Skin epidermis (tissue), 12 donors: ENCODE measurements around the gene CINP.

Experiments used
- H3K27ac ChIP-seq, 21 experiments: fragments of 200-600 bp; sonication (generic) in 11 of 21; one replicate each; pipeline ENCODE4 v1.5.0; 2020; ENCODE audit warnings: mild to moderate bottlenecking in 3 of 21, inconsistent platforms in 2 of 21, moderate library complexity in 2 of 21
- H3K4me3 ChIP-seq, 7 experiments: fragments of 200-600 bp; sonication (generic) in 2 of 7; one replicate each; pipeline ENCODE4 v1.5.0; 2020; ENCODE audit warnings: inconsistent platforms in 2 of 7, mild to moderate bottlenecking in 2 of 7, moderate library complexity in 1 of 7

The CINP gene

GRCh38 chr14:102325791-102326345 lies 36.8 kb downstream of the CINP start:
- no peak overlapping the region for H3K4me3 ChIP-seq
- H3K27ac ChIP-seq: no peak overlapping the region

GRCh38 chr14:102323102-102323501 lies 39.6 kb downstream of the CINP start:
- H3K27ac ChIP-seq: no peak overlapping the region
- no peak overlapping the region for H3K4me3 ChIP-seq

GRCh38 chr14:102321456-102322422 lies 41.0 kb downstream of the CINP start:
- peak overlapping the region in 4 of 21 experiments; percentile 7 to 92 (median 17) for H3K27ac ChIP-seq
- H3K4me3 ChIP-seq: no peak overlapping the region

GRCh38 chr14:102320671-102321455 lies 41.8 kb downstream of the CINP start:
- H3K4me3 ChIP-seq: peak overlapping the region in 4 of 7 experiments; percentile 56 to 77 (median 72)
- peak overlapping the region in 10 of 21 experiments; percentile 84 to 96 (median 90) for H3K27ac ChIP-seq

GRCh38 chr14:102320033-102320660 lies 42.5 kb downstream of the CINP start:
- H3K4me3 ChIP-seq: peak overlapping the region; percentile 56 to 77 (median 74)
- H3K27ac ChIP-seq: peak overlapping the region; percentile 67 to 96 (median 87)

GRCh38 chr14:102319351-102320032 lies 43.2 kb downstream of the CINP start, which contains the start of gene ZNF839:
TSS of gene ZNF839 (plus strand) at chr14:102319746. CDS start at chr14:102319766, 20 bp downstream.
- H3K4me3 ChIP-seq: peak within 1 kb of the TSS; percentile 56 to 77 (median 74)

GRCh38 chr14:102318781-102319276 lies 43.9 kb downstream of the CINP start:
- Histone ChIP-seq H3K27ac (peak overlapping the region in 18 of 21 experiments; percentile 81 to 96 (median 87)), H3K4me3 (peak overlapping the region; percentile 56 to 77 (median 74))

More at GRCh38 chr14:102319351-102320032, 43.2 kb downstream of the CINP start, which contains the start of gene ZNF839:
- H3K27ac ChIP-seq: peak within 1 kb of the TSS; percentile 67 to 96 (median 87)

GRCh38 chr14:102317564-102318248 lies 45.0 kb downstream of the CINP start:
- H3K27ac ChIP-seq: peak overlapping the region in 19 of 21 experiments; percentile 5 to 82 (median 69)

GRCh38 chr14:102316743-102317563 lies 45.7 kb downstream of the CINP start:
- peak overlapping the region; percentile 45 to 59 (median 49) for H3K4me3 ChIP-seq
- H3K27ac ChIP-seq: peak overlapping the region in 19 of 21 experiments; percentile 7 to 82 (median 72)

More at GRCh38 chr14:102317564-102318248, 45.0 kb downstream of the CINP start:
- peak overlapping the region; percentile 45 to 59 (median 49) for H3K4me3 ChIP-seq

GRCh38 chr14:102316338-102316742 lies 46.4 kb downstream of the CINP start:
- H3K4me3 ChIP-seq: peak overlapping the region; percentile 45 to 59 (median 49)
- H3K27ac ChIP-seq: peak overlapping the region in 18 of 21 experiments; percentile 7 to 79 (median 70)

GRCh38 chr14:102315121-102315520 lies 47.6 kb downstream of the CINP start:
- Histone ChIP-seq H3K27ac (no peak overlapping the region), H3K4me3 (no peak overlapping the region)

GRCh38 chr14:102314242-102315011 lies 48.3 kb downstream of the CINP start:
- Histone ChIP-seq H3K27ac (peak overlapping the region in 8 of 21 experiments; percentile 7 to 63 (median 37)), H3K4me3 (peak overlapping the region; percentile 22 to 49 (median 42))

- peak within 1 kb of the TSS in 20 of 21 experiments; percentile 2 to 84 (median 69) for H3K27ac ChIP-seq
- peak within 1 kb of the TSS; percentile 56 to 92 (median 71) for H3K4me3 ChIP-seq
Observed at GRCh38 chr14:102304611-102305506, 57.8 kb downstream of the CINP start, which contains the start of gene MOK. TSS of gene MOK (minus strand) at chr14:102305164. CDS start at chr14:102304968, 196 bp downstream.

GRCh38 chr14:102303664-102304063 lies 59.0 kb downstream of the CINP start:
- no peak overlapping the region for H3K27ac ChIP-seq
- H3K4me3 ChIP-seq: no peak overlapping the region
